Esophagus (tissue), 2 donors: Measurements from ENCODE around the gene TLN1. TPM values are rescaled to one million over a fixed set of nuclear protein-coding genes. Genes with fewer than 3 reads are reported as not detected.

Experiments
- H3K27ac ChIP-seq, 2 donors: one replicate each; pipeline ENCODE4 v1.5.1; 2013; ENCODE audit warnings: low read depth in 2 of 2, mild to moderate bottlenecking in 2 of 2, inconsistent platforms in 1 of 2, low read length in 1 of 2, moderate library complexity in 1 of 2
- H3K27me3 ChIP-seq, 2 donors: one replicate each; pipeline ENCODE4 v1.6.1; 2013; ENCODE audit warnings: low read length in 2 of 2, control low read depth in 1 of 2, mild to moderate bottlenecking in 1 of 2; ENCODE audit not compliant: insufficient read depth in 2 of 2, control insufficient read depth in 1 of 2
- H3K36me3 ChIP-seq, 2 donors: one replicate each; pipeline ENCODE4 v1.6.1; 2013; ENCODE audit warnings: low read length in 1 of 2; ENCODE audit not compliant: control insufficient read depth in 2 of 2, insufficient read depth in 2 of 2
- H3K4me1 ChIP-seq, 2 donors: one replicate each; pipeline ENCODE4 v1.6.1; 2013; ENCODE audit warnings: low read length in 1 of 2; ENCODE audit not compliant: control insufficient read depth in 2 of 2, insufficient read depth in 2 of 2
- H3K4me3 ChIP-seq, 2 donors: one replicate each; pipeline ENCODE4 v1.5.1; 2013; ENCODE audit warnings: low read length in 2 of 2, mild to moderate bottlenecking in 2 of 2, low read depth in 1 of 2, moderate library complexity in 1 of 2
- H3K9me3 ChIP-seq, 2 donors: one replicate each; pipeline ENCODE4 v1.6.1; 2013; ENCODE audit warnings: mild to moderate bottlenecking in 2 of 2, low read depth in 1 of 2, low read length in 1 of 2, moderate library complexity in 1 of 2; ENCODE audit not compliant: control insufficient read depth in 2 of 2, insufficient read depth in 1 of 2
- WGBS, 2 donors: extraction: QIAGEN DNeasy Blood & Tissue Kit; methylation state at CpG; one replicate each; pipeline ENCODE4 v1.1.7; 2013; 5-methylcytosine and 5-hydroxymethylcytosine counted together
- polyA plus RNA-seq, 2 donors: library from polyadenylated mRNA; stranded (reverse); fragments of 200-250 nt; gene quantifications; one replicate each; pipeline ENCODE4 v1.2.3, GENCODE V29; 2013
- donor health status: healthy with polysubstance abuse.
- donor health status: Bipolar disorder and iron deficiency.

TLN1 gene
- polyA plus RNA-seq, 2 donors: 53.2 to 89.5 TPM

GRCh38 chr9:35732800-35733541 is 976 bp upstream of the TLN1 start:
- H3K4me1 ChIP-seq: peaks cover 10 to 11% of the 10 kb centered on the region in 2 donors
- no peaks in the 10 kb centered on the region for H3K9me3 ChIP-seq
- peak overlapping the region; percentile 99 for H3K27ac ChIP-seq
- H3K4me3 ChIP-seq: peak overlapping the region; percentile 81 to 83
- 1 to 2% methylated on average over 14 of the region's 14 CpGs for WGBS, 2 donors
- peaks cover 5 to 21% of the 10 kb centered on the region in 2 donors for H3K36me3 ChIP-seq
- H3K27me3 ChIP-seq: no peaks in the 10 kb centered on the region

GRCh38 chr9:35731415-35732184 is 395 bp downstream of the TLN1 start:
- Histone ChIP-seq H3K36me3 (peaks cover 4 to 9% of the 10 kb centered on the region in 2 donors), H3K27ac (peak overlapping the region; percentile 99), H3K4me1 (peaks cover 10 to 14% of the 10 kb centered on the region in 2 donors), H3K9me3 (no peaks in the 10 kb centered on the region), H3K27me3 (no peaks in the 10 kb centered on the region), H3K4me3 (peak overlapping the region; percentile 81 to 83)
- WGBS, 2 donors: 1% methylated on average over 42 to 47 of the region's 47 CpGs

DNA sequence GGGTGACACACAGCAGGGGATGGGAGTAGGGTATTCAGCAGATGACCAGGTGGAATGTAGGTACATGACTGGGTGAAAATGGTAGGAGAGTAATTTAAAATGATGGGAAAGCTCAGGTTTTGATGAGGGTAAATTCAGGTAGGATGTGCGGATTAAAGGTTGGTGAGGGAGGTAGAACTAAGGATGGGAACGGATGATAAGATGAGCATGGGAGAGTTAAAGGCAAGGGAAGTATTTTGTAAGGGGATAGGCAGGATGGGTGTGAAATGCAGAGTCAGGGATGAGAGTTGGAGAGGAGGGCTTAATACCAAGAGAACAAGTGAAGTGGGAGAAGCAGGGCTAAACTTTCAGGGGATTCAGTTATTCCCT is 1.5 kb downstream of the TLN1 start:
- no peaks in the 10 kb centered on the region for H3K9me3 ChIP-seq
- WGBS, 2 donors: 66 to 76% methylated on average over 2 of the region's 2 CpGs
- peaks cover 3% of the 10 kb centered on the region in 2 donors for H3K36me3 ChIP-seq
- H3K27me3 ChIP-seq: no peaks in the 10 kb centered on the region
- peaks cover 10 to 14% of the 10 kb centered on the region in 2 donors for H3K4me1 ChIP-seq
- H3K4me3 ChIP-seq: peak overlapping the region in 1 of 2 donors; percentile 9
- H3K27ac ChIP-seq: peak overlapping the region; percentile 86 to 99

DNA sequence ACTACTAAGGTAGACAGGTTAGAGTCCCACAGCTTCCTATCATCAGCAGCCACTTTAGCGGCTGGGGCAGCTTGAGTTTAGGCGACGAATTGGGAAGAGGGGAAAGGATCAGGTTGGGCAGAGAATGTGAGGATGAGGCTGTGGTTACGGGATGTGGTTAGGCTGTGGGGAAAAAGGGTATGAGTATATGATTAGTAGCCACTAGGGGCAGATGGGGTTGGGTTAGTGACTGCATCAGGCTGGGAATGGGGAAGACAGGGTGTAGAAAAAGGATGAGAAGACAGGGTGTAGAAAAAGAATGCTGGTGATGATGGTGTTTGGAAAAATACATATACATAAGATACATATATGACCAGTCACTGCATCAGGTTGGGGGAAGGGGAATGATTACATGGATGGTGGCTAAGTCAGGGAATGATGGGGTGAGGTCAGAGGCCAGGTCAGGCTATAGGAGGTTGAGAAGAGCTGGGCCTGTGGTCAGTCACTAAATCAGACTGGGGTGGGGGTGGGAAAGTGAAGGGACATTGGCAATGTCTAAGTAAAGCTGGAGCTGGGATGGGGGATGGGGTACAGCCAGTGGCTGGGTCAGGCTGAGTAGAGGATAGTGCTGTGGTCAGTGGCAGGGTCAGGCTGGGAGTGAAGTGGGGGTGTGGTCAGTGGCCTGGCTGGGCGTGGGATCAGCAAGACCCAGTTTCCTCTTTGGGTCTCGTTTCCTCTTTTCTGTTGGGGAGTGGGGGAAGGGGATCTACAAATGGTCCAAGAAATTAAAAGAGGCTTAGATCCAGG is 2.1 kb downstream of the TLN1 start:
- H3K36me3 ChIP-seq: peaks cover 0 to 8% of the 10 kb centered on the region in 2 donors
- peaks cover 10 to 14% of the 10 kb centered on the region in 2 donors for H3K4me1 ChIP-seq
- H3K27me3 ChIP-seq: no peaks in the 10 kb centered on the region
- peak overlapping the region; percentile 86 to 99 for H3K27ac ChIP-seq
- WGBS, 2 donors: 33 to 40% methylated on average over 6 of the region's 6 CpGs
- no peaks in the 10 kb centered on the region for H3K9me3 ChIP-seq
- H3K4me3 ChIP-seq: peak overlapping the region; percentile 3 to 9

GRCh38 chr9:35729101-35729500 is 2.9 kb downstream of the TLN1 start:
- Histone ChIP-seq H3K36me3 (peaks cover 3 to 13% of the 10 kb centered on the region in 2 donors), H3K27ac (peak overlapping the region; percentile 62 to 99), H3K9me3 (no peaks in the 10 kb centered on the region), H3K27me3 (no peaks in the 10 kb centered on the region), H3K4me3 (peak overlapping the region in 1 of 2 donors; percentile 9), H3K4me1 (peaks cover 10 to 14% of the 10 kb centered on the region in 2 donors)
- 58 to 59% methylated on average over 3 of the region's 3 CpGs for WGBS, 2 donors

DNA sequence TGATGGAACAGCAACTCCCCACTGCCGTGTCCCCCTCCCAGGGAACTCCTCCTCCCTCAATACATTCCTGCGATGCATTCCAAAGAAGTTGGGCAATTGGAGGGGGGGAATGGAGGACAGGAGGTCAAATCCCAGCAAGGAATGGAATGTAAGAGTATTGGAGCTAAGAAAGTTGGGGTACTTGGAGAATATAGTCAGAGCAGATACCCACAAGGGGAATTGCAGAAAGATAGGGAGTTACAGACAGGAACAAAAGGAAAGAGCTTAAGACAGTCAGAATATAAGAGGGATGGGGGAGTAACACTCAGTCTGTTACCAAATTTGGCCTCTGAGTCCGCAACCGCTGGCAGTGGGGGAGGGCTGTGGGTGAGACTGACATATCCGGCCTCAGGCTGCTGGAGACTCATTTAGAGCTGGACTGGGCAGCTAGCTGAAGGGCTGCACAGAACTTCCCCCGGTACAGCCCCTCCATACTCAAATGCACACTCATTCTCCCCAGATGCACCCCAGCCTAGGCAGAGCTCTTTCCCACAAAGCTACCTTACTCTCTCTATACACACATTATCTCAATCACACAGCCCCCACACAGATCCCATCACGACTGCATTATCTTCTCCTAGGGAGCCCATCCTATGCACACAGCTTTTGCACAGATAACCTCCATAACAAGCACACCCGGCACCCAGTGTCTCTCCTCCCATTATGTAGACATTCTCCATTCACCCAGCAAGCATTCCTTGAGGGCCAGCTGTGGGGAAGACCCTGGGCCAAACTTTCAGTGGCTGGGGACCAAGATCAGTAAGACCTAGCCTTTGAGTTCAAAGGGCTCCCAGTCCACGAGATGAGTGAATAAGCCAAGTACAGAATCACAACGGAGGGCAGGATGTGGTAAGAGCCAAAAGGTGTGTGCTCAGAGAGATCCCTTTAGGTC is 3.7 kb downstream of the TLN1 start:
- Histone ChIP-seq H3K4me3 (peak overlapping the region; percentile 23 to 27), H3K9me3 (no peaks in the 10 kb centered on the region), H3K27me3 (no peaks in the 10 kb centered on the region), H3K36me3 (peaks cover 8 to 20% of the 10 kb centered on the region in 2 donors), H3K4me1 (peaks cover 10 to 14% of the 10 kb centered on the region in 2 donors), H3K27ac (peak overlapping the region; percentile 85)
- WGBS, 2 donors: 23 to 27% methylated on average over 9 to 10 of the region's 10 CpGs

GRCh38 chr9:35727676-35728040 is 4.3 kb downstream of the TLN1 start:
- H3K4me1 ChIP-seq: peaks cover 8 to 14% of the 10 kb centered on the region in 2 donors
- no peaks in the 10 kb centered on the region for H3K9me3 ChIP-seq
- H3K4me3 ChIP-seq: peak overlapping the region in 1 of 2 donors; percentile 0
- H3K27ac ChIP-seq: peak overlapping the region; percentile 85
- WGBS, 2 donors: 50 to 52% methylated on average over 5 of the region's 5 CpGs
- no peaks in the 10 kb centered on the region for H3K27me3 ChIP-seq
- H3K36me3 ChIP-seq: peaks cover 8 to 22% of the 10 kb centered on the region in 2 donors

DNA sequence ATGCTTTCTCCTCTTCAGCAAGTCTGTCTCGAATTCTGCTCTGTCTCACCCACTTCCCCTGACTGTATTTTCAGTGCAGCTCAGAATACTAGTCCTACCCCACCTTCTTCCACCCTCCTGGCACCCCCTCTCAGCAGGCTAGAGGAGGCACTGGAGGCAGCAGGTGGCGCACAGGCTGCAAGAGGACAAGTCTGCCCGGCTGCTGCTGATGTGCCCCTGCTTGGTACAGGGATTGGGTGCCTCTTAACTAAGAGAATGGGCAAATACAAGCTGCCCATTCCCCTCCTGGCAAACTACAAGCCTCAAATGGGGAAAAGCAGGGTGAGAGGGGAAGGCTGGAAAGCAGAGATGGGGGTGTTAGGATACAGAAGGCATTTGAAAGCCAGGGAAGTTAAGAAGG is 5.1 kb downstream of the TLN1 start:
- peaks cover 6 to 14% of the 10 kb centered on the region in 2 donors for H3K4me1 ChIP-seq
- H3K27ac ChIP-seq: peak overlapping the region; percentile 85
- H3K9me3 ChIP-seq: no peaks in the 10 kb centered on the region
- no peaks in the 10 kb centered on the region for H3K27me3 ChIP-seq
- 51 to 55% methylated on average over 3 of the region's 3 CpGs for WGBS, 2 donors
- peaks cover 12 to 28% of the 10 kb centered on the region in 2 donors for H3K36me3 ChIP-seq
- no peak overlapping the region for H3K4me3 ChIP-seq
